Keratinocyte (primary cell): Measurements from ENCODE around the gene PIGU. TPM values are rescaled to one million over a fixed set of nuclear protein-coding genes. Genes with fewer than 3 reads are reported as not detected.

Experiments used
- DNase-seq: peaks from one replicate; pipeline ENCODE4 v3.0.0-alpha.2; 2011; ENCODE audit warnings: low read depth, missing footprints, low spot score
- FAIRE-seq: peaks from 2 replicates; lab custom pipeline; 2011; peaks lifted over from hg19 to GRCh38; lab: Jason Lieb, UNC
- H2AFZ ChIP-seq: 2 replicates; pipeline ENCODE4 v1.6.0; 2012; ENCODE audit warnings: low read length, control low read depth, inconsistent platforms; ENCODE audit not compliant: control insufficient read depth
- H3K27ac ChIP-seq: 2 replicates; pipeline ENCODE4 v1.5.1; 2011; ENCODE audit warnings: low read length; ENCODE audit not compliant: control insufficient read depth, insufficient read depth
- H3K27me3 ChIP-seq: 3 replicates; pipeline ENCODE4 v1.6.0; 2011; ENCODE audit warnings: low read length; ENCODE audit not compliant: control insufficient read depth, insufficient read depth; ENCODE audit errors: extremely low read depth
- H3K36me3 ChIP-seq, 2 experiments: 2 replicates in 1 of 2; 3 replicates in 1 of 2; pipeline ENCODE4 v1.5.1; 2011; ENCODE audit warnings: low read length in 2 of 2, mild to moderate bottlenecking in 1 of 2; ENCODE audit not compliant: control insufficient read depth in 2 of 2, insufficient read depth in 2 of 2; ENCODE audit errors: extremely low read depth in 1 of 2
- H3K4me1 ChIP-seq: 3 replicates; pipeline ENCODE4 v1.5.1; 2011; ENCODE audit warnings: low read length; ENCODE audit not compliant: control insufficient read depth, insufficient read depth; ENCODE audit errors: extremely low read depth
- H3K4me2 ChIP-seq: 3 replicates; pipeline ENCODE4 v1.6.0; 2011; ENCODE audit warnings: low read depth, low read length; ENCODE audit not compliant: control insufficient read depth, insufficient read depth; ENCODE audit errors: extremely low read depth
- H3K4me3 ChIP-seq, 3 experiments: fragments of 200-600 bp in 1 of 3; sonication (generic) in 1 of 3; 2 replicates in 2 of 3; 3 replicates in 1 of 3; pipeline ENCODE4 v1.5.1; 2011 to 2016; ENCODE audit warnings: low read length in 3 of 3, mild to moderate bottlenecking in 3 of 3, control low read depth in 2 of 3, inconsistent platforms in 1 of 3, low read depth in 1 of 3, mixed read lengths in 1 of 3, mixed run types in 1 of 3, moderate library complexity in 1 of 3; ENCODE audit not compliant: control insufficient read depth in 2 of 3, insufficient read depth in 2 of 3; ENCODE audit errors: extremely low read depth in 1 of 3
- H3K79me2 ChIP-seq: 2 replicates; pipeline ENCODE4 v1.6.0; 2012; ENCODE audit warnings: low read length; ENCODE audit not compliant: control insufficient read depth, insufficient read depth
- H3K9ac ChIP-seq: 3 replicates; pipeline ENCODE4 v1.6.0; 2011; ENCODE audit warnings: low read length; ENCODE audit not compliant: control insufficient read depth, insufficient read depth; ENCODE audit errors: extremely low read depth
- H3K9me1 ChIP-seq: 3 replicates; pipeline ENCODE4 v1.6.0; 2011; ENCODE audit warnings: low read length; ENCODE audit not compliant: control insufficient read depth, insufficient read depth; ENCODE audit errors: extremely low read depth
- H3K9me3 ChIP-seq: 2 replicates; pipeline ENCODE4 v1.5.1; 2012; ENCODE audit warnings: low read depth, low read length; ENCODE audit not compliant: control insufficient read depth
- H4K20me1 ChIP-seq: 3 replicates; pipeline ENCODE4 v1.6.0; 2011; ENCODE audit warnings: low read length; ENCODE audit not compliant: control insufficient read depth, insufficient read depth; ENCODE audit errors: extremely low read depth
- EZH2 ChIP-seq: IDR thresholded peaks from one replicate; pipeline ENCODE4 v1.6.1; 2012; ENCODE audit warnings: inconsistent platforms, mild to moderate bottlenecking, low read length, moderate library complexity
- dilution Hi-C: fragments of 300-500 bp; cut with MboI; formaldehyde crosslinking; loops from one replicate; pipeline ENCODE4 v1.7.0; 2020; ENCODE audit warnings: low sequenced_read_pairs; ENCODE audit not compliant: extremely low pct_ligation_motif_present
- polyA plus RNA-seq, 5 experiments: library from polyadenylated mRNA; depleted of rRNA in 3 of 5; stranded (reverse) in 3 of 5; stranded (forward) in 1 of 5; unstranded in 1 of 5; fragments of >200 nt; gene quantifications; 1 replicate in 1 of 5; 2 replicates in 3 of 5; 3 replicates in 1 of 5; pipeline versions ENCODE4 v1.2.1 to v1.2.3, GENCODE V29; 2011 to 2012; ENCODE audit warnings: missing spikeins in 2 of 5, low read depth in 1 of 5, low replicate concordance in 1 of 5
- TF ChIP-seq, protein P1 (sequence below), 3 experiments: IDR thresholded peaks in 1 of 3; conservative IDR thresholded peaks in 1 of 3; optimal IDR thresholded peaks in 1 of 3; 2 replicates in 2 of 3; 3 replicates in 1 of 3; pipeline versions ENCODE3 to v1.5.1; 2011; ENCODE audit warnings: low read length in 3 of 3, mild to moderate bottlenecking in 3 of 3, moderate library complexity in 2 of 3, control low read depth in 1 of 3, inconsistent platforms in 1 of 3; ENCODE audit not compliant: insufficient read depth in 2 of 3; ENCODE audit errors: extremely low read depth in 1 of 3

The PIGU gene
- polyA plus RNA-seq, 1 donor (not counting 4 experiments of a cell fraction or from before 2014, with no cell fraction given) = 48.0 TPM

GRCh38 chr20:34531608-34532265, 145.2 kb downstream of the PIGU start:
- Histone ChIP-seq H3K9me3 (no peaks in the 10 kb centered on the region), H3K4me3 (no peak overlapping the region), H3K4me2 (no peak overlapping the region), H3K79me2 (peaks cover 17% of the 10 kb centered on the region), H4K20me1 (peaks cover 8% of the 10 kb centered on the region), H3K36me3 (peaks cover 55 to 84% of the 10 kb centered on the region in 2 experiments), H3K27me3 (no peaks in the 10 kb centered on the region), H3K4me1 (peaks cover 4% of the 10 kb centered on the region), H2AFZ (no peak overlapping the region), H3K9me1 (no peaks in the 10 kb centered on the region), H3K27ac (no peak overlapping the region), H3K9ac (no peak overlapping the region)
- DNase-seq (no peak), FAIRE-seq (no peak)
- dilution Hi-C loops = no loop called here
- TF ChIP-seq, protein P1, sequence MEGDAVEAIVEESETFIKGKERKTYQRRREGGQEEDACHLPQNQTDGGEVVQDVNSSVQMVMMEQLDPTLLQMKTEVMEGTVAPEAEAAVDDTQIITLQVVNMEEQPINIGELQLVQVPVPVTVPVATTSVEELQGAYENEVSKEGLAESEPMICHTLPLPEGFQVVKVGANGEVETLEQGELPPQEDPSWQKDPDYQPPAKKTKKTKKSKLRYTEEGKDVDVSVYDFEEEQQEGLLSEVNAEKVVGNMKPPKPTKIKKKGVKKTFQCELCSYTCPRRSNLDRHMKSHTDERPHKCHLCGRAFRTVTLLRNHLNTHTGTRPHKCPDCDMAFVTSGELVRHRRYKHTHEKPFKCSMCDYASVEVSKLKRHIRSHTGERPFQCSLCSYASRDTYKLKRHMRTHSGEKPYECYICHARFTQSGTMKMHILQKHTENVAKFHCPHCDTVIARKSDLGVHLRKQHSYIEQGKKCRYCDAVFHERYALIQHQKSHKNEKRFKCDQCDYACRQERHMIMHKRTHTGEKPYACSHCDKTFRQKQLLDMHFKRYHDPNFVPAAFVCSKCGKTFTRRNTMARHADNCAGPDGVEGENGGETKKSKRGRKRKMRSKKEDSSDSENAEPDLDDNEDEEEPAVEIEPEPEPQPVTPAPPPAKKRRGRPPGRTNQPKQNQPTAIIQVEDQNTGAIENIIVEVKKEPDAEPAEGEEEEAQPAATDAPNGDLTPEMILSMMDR (optimal IDR thresholded peaks at IDR 0.05 in 1 of 3, IDR thresholded peaks at IDR 0.05 in 1 of 3, conservative IDR thresholded peaks at IDR 0.05 in 1 of 3; ENCODE audit: extremely low read depth in 1 of 3, insufficient read depth in 2 of 3, low read length in 3 of 3) = no peak
- TF ChIP-seq EZH2 = no peak

GRCh38 chr20:34530342-34530741, 146.6 kb downstream of the PIGU start:
- no peaks in the 10 kb centered on the region for H3K9me3 ChIP-seq
- FAIRE-seq = no peak
- no peak overlapping the region for H3K27ac ChIP-seq
- H3K36me3 ChIP-seq = peaks cover 52 to 77% of the 10 kb centered on the region in 2 experiments
- H3K9ac ChIP-seq = no peak overlapping the region
- no peak for DNase-seq
- peaks cover 16% of the 10 kb centered on the region for H3K4me1 ChIP-seq
- H3K79me2 ChIP-seq = peaks cover 17% of the 10 kb centered on the region
- H3K4me3 ChIP-seq = no peak overlapping the region
- H3K27me3 ChIP-seq = no peaks in the 10 kb centered on the region
- TF ChIP-seq, protein P1 (optimal IDR thresholded peaks at IDR 0.05 in 1 of 3, IDR thresholded peaks at IDR 0.05 in 1 of 3, conservative IDR thresholded peaks at IDR 0.05 in 1 of 3; ENCODE audit: extremely low read depth in 1 of 3, insufficient read depth in 2 of 3, low read length in 3 of 3) = no peak
- TF ChIP-seq EZH2 = no peak
- H2AFZ ChIP-seq = no peak overlapping the region
- peaks cover 11% of the 10 kb centered on the region for H4K20me1 ChIP-seq
- no peak overlapping the region for H3K4me2 ChIP-seq
- dilution Hi-C loops = no loop called here
- H3K9me1 ChIP-seq = no peaks in the 10 kb centered on the region
